ENCODE measurements around the gene CASP14.
"Not testable (repeated sequence)": the region's sequence is repeated elsewhere in the genome, so short reads cannot be mapped to it uniquely, and the experiment has no call there.

The CASP14 gene

DNA sequence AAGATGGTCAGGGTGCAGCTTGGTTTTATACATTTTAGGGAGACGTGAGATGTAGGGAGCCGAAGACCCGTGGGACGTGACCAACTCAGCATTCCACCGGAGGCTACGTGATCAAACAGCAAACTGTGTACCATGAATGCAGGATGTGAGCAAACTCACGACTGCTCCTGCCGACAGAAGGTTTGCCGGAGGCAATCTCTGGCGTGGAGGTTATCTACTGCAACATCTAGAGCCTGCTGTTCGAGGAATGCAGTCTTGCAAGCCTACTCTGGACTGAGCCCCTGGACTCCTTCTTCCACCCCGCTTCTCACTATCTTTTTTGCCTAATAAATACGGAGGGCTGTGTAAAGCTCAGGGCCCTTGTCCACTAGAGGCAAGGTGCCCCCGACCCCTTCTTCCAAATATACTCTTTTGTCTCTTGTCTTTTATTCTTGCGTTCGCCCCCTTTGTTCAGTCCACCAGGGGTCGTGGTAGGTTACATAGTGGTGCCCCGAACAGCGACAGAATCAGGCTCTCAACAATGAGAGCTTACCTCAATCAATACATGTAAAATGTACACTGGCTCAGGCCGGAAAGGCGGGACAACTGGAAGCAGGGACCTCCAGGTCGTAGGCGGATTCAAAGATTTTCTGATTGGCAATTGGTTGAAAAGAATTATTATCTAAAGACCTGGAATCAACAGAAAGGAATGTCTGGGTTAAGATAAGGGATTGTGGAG, 23.8 kb downstream of the CASP14 start:
- TF ChIP-seq, protein P1, sequence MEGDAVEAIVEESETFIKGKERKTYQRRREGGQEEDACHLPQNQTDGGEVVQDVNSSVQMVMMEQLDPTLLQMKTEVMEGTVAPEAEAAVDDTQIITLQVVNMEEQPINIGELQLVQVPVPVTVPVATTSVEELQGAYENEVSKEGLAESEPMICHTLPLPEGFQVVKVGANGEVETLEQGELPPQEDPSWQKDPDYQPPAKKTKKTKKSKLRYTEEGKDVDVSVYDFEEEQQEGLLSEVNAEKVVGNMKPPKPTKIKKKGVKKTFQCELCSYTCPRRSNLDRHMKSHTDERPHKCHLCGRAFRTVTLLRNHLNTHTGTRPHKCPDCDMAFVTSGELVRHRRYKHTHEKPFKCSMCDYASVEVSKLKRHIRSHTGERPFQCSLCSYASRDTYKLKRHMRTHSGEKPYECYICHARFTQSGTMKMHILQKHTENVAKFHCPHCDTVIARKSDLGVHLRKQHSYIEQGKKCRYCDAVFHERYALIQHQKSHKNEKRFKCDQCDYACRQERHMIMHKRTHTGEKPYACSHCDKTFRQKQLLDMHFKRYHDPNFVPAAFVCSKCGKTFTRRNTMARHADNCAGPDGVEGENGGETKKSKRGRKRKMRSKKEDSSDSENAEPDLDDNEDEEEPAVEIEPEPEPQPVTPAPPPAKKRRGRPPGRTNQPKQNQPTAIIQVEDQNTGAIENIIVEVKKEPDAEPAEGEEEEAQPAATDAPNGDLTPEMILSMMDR (IDR thresholded peaks at IDR 0.05; ENCODE audit: low read depth, low read length), result no peak

DNA sequence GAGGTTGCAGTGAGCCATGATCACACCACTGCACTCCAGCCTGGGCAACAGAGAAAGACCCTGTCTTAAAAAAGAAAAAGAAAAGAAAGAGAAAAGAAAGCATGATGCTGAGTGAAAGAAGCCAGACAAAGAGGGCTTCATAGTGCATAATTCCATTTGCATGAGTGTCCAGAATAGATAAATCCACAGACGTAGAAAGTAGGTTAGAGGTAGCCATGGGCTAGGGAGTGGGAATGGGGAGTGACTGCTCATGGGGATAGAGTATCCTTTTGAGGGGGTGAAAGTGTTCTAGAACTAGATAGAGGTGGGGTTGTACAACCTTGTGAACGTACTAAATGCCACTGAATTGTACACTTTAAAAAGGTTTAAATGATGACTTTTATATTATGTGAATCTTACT, 25.1 kb downstream of the CASP14 start:
- TF ChIP-seq, protein P1 (IDR thresholded peaks at IDR 0.05; ENCODE audit: low read depth, low read length), result no peak

More for the DNA sequence above, 23.8 kb downstream of the CASP14 start:
- H3K4me3 ChIP-seq (ENCODE audit: low read depth, low read length), result no peak overlapping the region

DNA sequence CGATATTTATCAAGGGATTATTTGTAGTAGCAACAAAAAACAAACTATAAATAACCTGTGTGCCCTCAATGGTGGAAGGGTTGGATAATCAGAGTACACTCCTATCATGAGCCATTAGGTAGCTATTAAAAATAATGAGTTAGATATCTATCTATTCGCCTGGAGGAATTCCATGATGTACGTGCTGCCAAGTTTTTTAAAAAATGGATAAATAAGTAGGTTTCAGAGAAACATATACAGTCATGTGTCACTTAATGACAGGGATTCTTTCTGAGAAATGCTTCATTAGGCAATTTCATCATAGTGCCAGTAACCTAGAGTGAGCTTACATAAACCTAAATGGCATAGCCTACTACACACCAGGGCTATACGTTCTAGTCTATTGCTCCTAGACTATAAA, 26.5 kb downstream of the CASP14 start:
- no peak overlapping the region for H3K4me3 ChIP-seq (ENCODE audit: low read depth, low read length)
- TF ChIP-seq, protein P1 (IDR thresholded peaks at IDR 0.05; ENCODE audit: low read depth, low read length), result no peak

More for the DNA sequence above, 25.1 kb downstream of the CASP14 start:
- no peak overlapping the region for H3K4me3 ChIP-seq (ENCODE audit: low read depth, low read length)

DNA sequence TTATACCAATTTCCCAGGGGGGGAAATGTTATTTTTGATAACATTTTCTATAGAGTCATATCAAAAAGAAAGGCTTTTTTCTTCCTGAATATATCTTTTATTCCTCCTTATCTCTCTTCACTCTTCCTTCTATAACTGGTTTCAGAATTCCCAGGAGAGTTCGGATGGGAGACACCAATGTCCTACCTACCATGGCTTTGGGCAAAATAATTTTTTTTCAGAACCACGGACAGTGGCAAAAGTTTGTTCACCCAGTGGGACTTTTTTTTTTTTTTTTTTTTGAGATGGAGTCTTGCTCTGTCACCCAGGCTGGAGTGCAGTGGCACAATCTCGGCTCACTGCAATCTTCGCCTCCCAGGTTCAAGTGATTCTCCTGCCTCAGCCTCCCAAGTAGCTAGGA, 30.7 kb downstream of the CASP14 start:
- not testable (repeated sequence) for H3K4me3 ChIP-seq (ENCODE audit: low read depth, low read length)

DNA sequence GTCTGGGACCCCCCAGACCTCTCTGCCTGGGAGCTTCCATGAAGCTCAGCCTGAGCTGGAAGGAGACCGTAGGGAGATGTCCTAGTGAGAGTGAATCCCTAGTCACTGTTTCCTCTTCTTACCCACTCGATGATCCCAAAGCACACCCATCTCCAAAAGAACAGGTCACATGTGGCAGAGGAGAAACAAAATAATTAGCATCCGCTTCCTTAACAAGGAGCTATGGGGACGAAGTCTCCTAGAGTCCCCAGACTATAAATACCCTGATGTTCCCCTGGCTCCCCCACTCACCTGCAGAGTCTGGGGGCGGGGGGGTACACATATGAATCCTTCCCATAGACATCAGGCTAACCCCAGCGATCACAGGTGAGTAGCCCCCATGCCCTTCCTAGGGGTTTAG, 32.6 kb downstream of the CASP14 start, which contains the start of gene OR1I1:
Gene OR1I1 (plus strand): TSS at position 301 of the 400 bp plus-strand sequence. CDS start 4,855 bp downstream, outside the sequence.
- H3K4me3 ChIP-seq (ENCODE audit: low read depth, low read length), result no peak within 1 kb of the TSS
- TF ChIP-seq, protein P1 (IDR thresholded peaks at IDR 0.05; ENCODE audit: low read depth, low read length), result no peak

DNA sequence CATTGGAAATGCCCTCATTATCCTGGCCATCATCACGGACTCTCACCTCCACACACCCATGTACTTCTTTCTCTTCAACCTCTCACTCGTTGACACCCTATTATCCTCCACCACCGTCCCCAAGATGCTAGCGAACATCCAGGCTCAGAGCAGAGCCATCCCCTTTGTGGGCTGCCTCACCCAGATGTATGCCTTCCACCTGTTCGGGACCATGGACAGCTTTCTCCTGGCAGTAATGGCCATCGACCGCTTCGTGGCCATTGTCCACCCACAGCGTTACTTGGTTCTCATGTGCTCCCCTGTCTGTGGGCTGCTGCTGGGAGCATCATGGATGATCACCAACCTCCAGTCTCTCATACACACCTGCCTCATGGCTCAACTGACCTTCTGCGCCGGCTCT, 37.9 kb downstream of the CASP14 start:
- H3K4me3 ChIP-seq (ENCODE audit: low read depth, low read length), result no peak overlapping the region
- TF ChIP-seq, protein P1 (IDR thresholded peaks at IDR 0.05; ENCODE audit: low read depth, low read length), result no peak

DNA sequence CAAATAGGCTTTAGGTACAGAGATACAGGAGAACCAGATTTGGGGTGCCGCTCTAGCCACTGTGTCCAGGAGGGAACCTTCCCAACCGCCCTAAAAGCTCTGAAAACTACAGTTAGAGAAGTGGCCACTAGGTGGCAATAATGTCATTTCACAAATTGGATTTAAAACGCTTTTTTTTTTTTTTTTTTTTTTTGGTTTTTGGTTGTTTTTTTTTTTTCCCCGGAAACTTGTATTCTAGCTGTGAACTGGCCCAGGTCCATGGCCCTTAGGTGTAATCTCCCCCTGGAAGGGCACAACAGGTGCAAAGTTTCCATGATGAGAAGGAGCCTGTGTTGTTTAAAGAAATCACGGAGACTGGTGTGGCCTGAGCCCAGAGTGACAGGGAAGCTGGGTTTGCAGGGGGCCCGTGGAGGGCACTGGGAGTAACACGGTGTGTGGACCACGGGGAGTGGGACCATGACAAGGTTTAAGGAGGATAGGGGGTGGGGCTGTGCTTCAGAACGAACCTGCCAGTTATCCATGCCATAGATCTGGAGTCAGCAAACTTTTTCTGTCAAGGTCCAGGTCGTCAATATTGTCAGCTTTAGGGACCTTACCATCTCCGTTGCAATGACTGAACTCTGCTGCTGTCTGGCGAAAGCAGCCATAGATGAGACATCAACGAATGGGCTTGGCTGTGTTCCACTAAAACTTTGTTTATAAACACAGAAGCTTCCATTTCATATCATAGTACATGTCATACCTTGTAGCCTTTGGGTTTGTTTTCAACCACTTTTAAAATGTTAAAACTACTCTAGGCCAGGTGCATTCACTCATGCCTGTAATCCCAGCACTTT, 42.9 kb downstream of the CASP14 start:
- 0 out of 2 replicates have a peak overlapping the region, but pooled peaks have one; percentile 3 for H3K4me3 ChIP-seq (ENCODE audit: low read depth, low read length)
- TF ChIP-seq, protein P1 (IDR thresholded peaks at IDR 0.05; ENCODE audit: low read depth, low read length), result peak; percentile 44

Measured in WI38 (cell line).